Trophoblast cell (in vitro differentiated cells and primary cell): Measurements from ENCODE around the gene EXOSC7.

Source experiments
- DNase-seq, 2 donors: peaks; one replicate each; pipeline ENCODE4 v3.0.0-alpha.2; 2016
- H2AFZ ChIP-seq: 2 replicates; pipeline ENCODE4 v1.6.1; 2013; ENCODE audit warnings: low read length, moderate library complexity, mild to moderate bottlenecking; ENCODE audit not compliant: insufficient read depth, poor library complexity
- H2AK5ac ChIP-seq: 2 replicates; pipeline ENCODE4 v1.6.1; 2013; ENCODE audit warnings: mild to moderate bottlenecking, low read length
- H2BK120ac ChIP-seq: 2 replicates; pipeline ENCODE4 v1.6.1; 2013; ENCODE audit warnings: low read length, mild to moderate bottlenecking, moderate library complexity; ENCODE audit not compliant: insufficient read depth, poor library complexity
- H2BK12ac ChIP-seq: 2 replicates; pipeline ENCODE4 v1.6.1; 2013; ENCODE audit warnings: mild to moderate bottlenecking, low read length, moderate library complexity
- H2BK5ac ChIP-seq: 2 replicates; pipeline ENCODE4 v1.6.1; 2013; ENCODE audit warnings: low read length, low read depth, moderate library complexity, mild to moderate bottlenecking; ENCODE audit not compliant: poor library complexity
- H3K14ac ChIP-seq: 2 replicates; pipeline ENCODE4 v1.6.1; 2013; ENCODE audit warnings: mild to moderate bottlenecking, low read length
- H3K18ac ChIP-seq: 2 replicates; pipeline ENCODE4 v1.6.1; 2013; ENCODE audit warnings: mild to moderate bottlenecking, low read length
- H3K23ac ChIP-seq: 2 replicates; pipeline ENCODE4 v1.6.1; 2013; ENCODE audit warnings: low read length
- H3K27ac ChIP-seq: 2 replicates; pipeline ENCODE4 v1.5.1; 2013; ENCODE audit warnings: low read depth, mild to moderate bottlenecking, inconsistent platforms, low read length, moderate library complexity
- H3K27me3 ChIP-seq: 2 replicates; pipeline ENCODE4 v1.6.1; 2013; ENCODE audit warnings: inconsistent platforms, mild to moderate bottlenecking, low read length, moderate library complexity; ENCODE audit not compliant: insufficient read depth
- H3K36me3 ChIP-seq, 2 experiments: 1 replicate in 1 of 2; 2 replicates in 1 of 2; pipeline ENCODE4 v1.6.1; 2013; ENCODE audit warnings: low read length in 2 of 2, mild to moderate bottlenecking in 2 of 2, moderate library complexity in 1 of 2; ENCODE audit not compliant: insufficient read depth in 2 of 2, control insufficient read depth in 1 of 2
- H3K4ac ChIP-seq: 2 replicates; pipeline ENCODE4 v1.6.1; 2013; ENCODE audit warnings: low read depth, mild to moderate bottlenecking, low read length, moderate library complexity
- H3K4me1 ChIP-seq, 2 experiments: 1 replicate in 1 of 2; 2 replicates in 1 of 2; pipeline ENCODE4 v1.6.1; 2013; ENCODE audit warnings: low read length in 2 of 2, mild to moderate bottlenecking in 2 of 2, moderate library complexity in 1 of 2; ENCODE audit not compliant: insufficient read depth in 2 of 2, control insufficient read depth in 1 of 2
- H3K4me2 ChIP-seq: 2 replicates; pipeline ENCODE4 v1.6.1; 2013; ENCODE audit warnings: inconsistent platforms, mild to moderate bottlenecking, low read length, moderate library complexity
- H3K4me3 ChIP-seq: 2 replicates; pipeline ENCODE4 v1.5.1; 2013; ENCODE audit warnings: mild to moderate bottlenecking, low read depth, low read length, inconsistent platforms
- H3K79me1 ChIP-seq: one replicate; pipeline ENCODE4 v1.6.1; 2013; ENCODE audit warnings: low read length
- H3K79me2 ChIP-seq: 2 replicates; pipeline ENCODE4 v1.6.1; 2013; ENCODE audit warnings: low read length, mild to moderate bottlenecking; ENCODE audit not compliant: control insufficient read depth, insufficient read depth, poor library complexity
- H3K9ac ChIP-seq: 2 replicates; pipeline ENCODE4 v1.6.1; 2013; ENCODE audit warnings: mild to moderate bottlenecking, low read length
- H3K9me3 ChIP-seq: 2 replicates; pipeline ENCODE4 v1.6.1; 2013; ENCODE audit warnings: low read depth, mild to moderate bottlenecking, control low read depth, inconsistent platforms, low read length; ENCODE audit not compliant: insufficient read depth
- H4K12ac ChIP-seq: 2 replicates; pipeline ENCODE4 v1.6.1; 2013; ENCODE audit warnings: low read depth, mild to moderate bottlenecking, low read length, moderate library complexity
- H4K8ac ChIP-seq: 2 replicates; pipeline ENCODE4 v1.6.1; 2013; ENCODE audit warnings: low read depth, mild to moderate bottlenecking, low read length, moderate library complexity
- H4K91ac ChIP-seq: one replicate; pipeline ENCODE4 v1.6.1; 2013; ENCODE audit warnings: low read depth, mild to moderate bottlenecking, low read length, moderate library complexity
- WGBS: extraction: QIAGEN DNeasy Blood & Tissue Kit; methylation state at CpG from one replicate; pipeline ENCODE4 v1.1.7; 2013; ENCODE audit warnings: missing lambda C conversion rate; ENCODE audit not compliant: insufficient read length, insufficient coverage; ENCODE audit errors: extremely low coverage; 5-methylcytosine and 5-hydroxymethylcytosine counted together

Gene EXOSC7

GRCh38 chr3:44970926-44971490, 5.0 kb upstream of the EXOSC7 start:
- Histone ChIP-seq H3K79me2 (peaks cover 9% of the 10 kb centered on the region), H4K91ac (no peak overlapping the region), H3K9ac (no peak overlapping the region), H3K4me2 (no peak overlapping the region), H3K9me3 (no peaks in the 10 kb centered on the region), H3K14ac (no peak overlapping the region), H3K23ac (no peak overlapping the region), H3K4me3 (no peak overlapping the region), H2BK5ac (no peak overlapping the region), H3K18ac (no peak overlapping the region), H3K27ac (no peak overlapping the region), H3K79me1 (peaks cover 6% of the 10 kb centered on the region), H2AFZ (no peak overlapping the region), H2BK12ac (no peak overlapping the region), H4K12ac (no peak overlapping the region), H3K36me3 (no peaks in the 10 kb centered on the region), H2AK5ac (no peak overlapping the region), H3K4me1 (peaks cover 7 to 24% of the 10 kb centered on the region in 2 experiments), H3K27me3 (no peaks in the 10 kb centered on the region), H2BK120ac (no peak overlapping the region), H4K8ac (no peak overlapping the region), H3K4ac (no peak overlapping the region)
- WGBS = no CpG with 5 or more reads among the region's 3 CpGs
- peak; percentile 27 to 88 for DNase-seq

DNA sequence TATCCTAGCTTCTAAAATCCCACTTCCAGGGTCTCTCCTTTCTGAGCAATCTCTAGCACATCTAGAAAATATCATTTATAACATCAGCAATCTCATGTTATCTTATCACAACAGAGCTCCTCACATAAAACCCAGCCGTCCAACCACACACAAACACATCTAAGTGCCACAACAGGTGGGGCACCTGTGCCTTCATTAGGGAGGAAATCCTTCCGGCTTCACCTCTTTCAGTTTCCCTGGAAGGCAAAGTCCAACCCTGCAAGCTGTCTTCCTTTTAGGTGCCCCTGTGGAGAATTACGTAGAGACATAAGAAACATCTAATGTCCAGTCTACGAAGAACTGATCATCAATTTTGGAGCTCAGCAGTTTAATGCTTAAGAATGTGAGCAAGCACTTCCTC, 1.6 kb upstream of the EXOSC7 start:
- no peak overlapping the region for H3K4ac ChIP-seq
- peaks cover 12% of the 10 kb centered on the region for H3K79me1 ChIP-seq
- no peak overlapping the region for H4K12ac ChIP-seq
- H3K9ac ChIP-seq = no peak overlapping the region
- peak overlapping the region; percentile 93 for H3K4me2 ChIP-seq
- peaks cover 7 to 14% of the 10 kb centered on the region in 2 experiments for H3K4me1 ChIP-seq
- no peaks in the 10 kb centered on the region for H3K27me3 ChIP-seq
- H4K8ac ChIP-seq = no peak overlapping the region
- H3K27ac ChIP-seq = no peak overlapping the region
- H3K23ac ChIP-seq = no peak overlapping the region
- no peak overlapping the region for H2BK12ac ChIP-seq
- no peak overlapping the region for H2BK120ac ChIP-seq
- H3K9me3 ChIP-seq = no peaks in the 10 kb centered on the region
- DNase-seq = no peak
- peaks cover 14% of the 10 kb centered on the region for H3K79me2 ChIP-seq
- no CpG with 5 or more reads among the region's 4 CpGs for WGBS
- no peak overlapping the region for H2AK5ac ChIP-seq
- no peak overlapping the region for H3K14ac ChIP-seq
- no peak overlapping the region for H3K18ac ChIP-seq
- no peak overlapping the region for H4K91ac ChIP-seq
- no peak overlapping the region for H2BK5ac ChIP-seq
- no peaks in the 10 kb centered on the region for H3K36me3 ChIP-seq
- H3K4me3 ChIP-seq = no peak overlapping the region
- H2AFZ ChIP-seq = no peak overlapping the region

DNA sequence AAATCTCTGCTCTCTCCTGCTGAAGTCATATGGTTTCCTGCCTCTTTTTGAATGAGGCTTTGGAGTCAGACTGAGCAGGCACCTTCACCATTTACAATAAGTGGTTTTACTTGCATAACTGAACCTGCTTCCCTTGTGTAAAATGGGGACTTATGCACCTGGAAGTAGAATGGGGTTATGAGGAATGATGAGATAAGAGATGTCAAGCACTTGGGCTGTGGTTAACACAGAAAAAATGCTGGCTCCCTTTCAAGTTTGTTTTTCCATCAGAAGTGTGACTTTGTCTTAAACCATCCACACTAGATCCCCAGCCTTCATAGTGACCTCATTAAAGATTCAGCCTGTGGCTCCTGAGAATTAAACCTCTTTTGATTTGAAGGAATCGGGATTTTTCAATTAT, 5.2 kb downstream of the EXOSC7 start:
- H3K4me2 ChIP-seq = no peak overlapping the region
- no peak overlapping the region for H2BK12ac ChIP-seq
- no peak overlapping the region for H2BK120ac ChIP-seq
- H3K9ac ChIP-seq = no peak overlapping the region
- no peak overlapping the region for H3K14ac ChIP-seq
- no peaks in the 10 kb centered on the region for H3K9me3 ChIP-seq
- WGBS = no CpG with 5 or more reads among the region's 1 CpG
- no peak overlapping the region for H4K8ac ChIP-seq
- peaks cover 0 to 1% of the 10 kb centered on the region in 2 experiments for H3K36me3 ChIP-seq
- peak in 1 of 2 donors; percentile 56 for DNase-seq
- no peak overlapping the region for H2BK5ac ChIP-seq
- H3K18ac ChIP-seq = no peak overlapping the region
- peaks cover 4% of the 10 kb centered on the region for H3K79me2 ChIP-seq
- H2AFZ ChIP-seq = no peak overlapping the region
- H3K4me3 ChIP-seq = no peak overlapping the region
- peaks cover 4% of the 10 kb centered on the region for H3K79me1 ChIP-seq
- H4K91ac ChIP-seq = no peak overlapping the region
- H3K4me1 ChIP-seq = peaks cover 2 to 3% of the 10 kb centered on the region in 2 experiments
- H4K12ac ChIP-seq = no peak overlapping the region
- H3K27ac ChIP-seq = no peak overlapping the region
- no peaks in the 10 kb centered on the region for H3K27me3 ChIP-seq
- H3K23ac ChIP-seq = no peak overlapping the region
- no peak overlapping the region for H2AK5ac ChIP-seq
- no peak overlapping the region for H3K4ac ChIP-seq

DNA sequence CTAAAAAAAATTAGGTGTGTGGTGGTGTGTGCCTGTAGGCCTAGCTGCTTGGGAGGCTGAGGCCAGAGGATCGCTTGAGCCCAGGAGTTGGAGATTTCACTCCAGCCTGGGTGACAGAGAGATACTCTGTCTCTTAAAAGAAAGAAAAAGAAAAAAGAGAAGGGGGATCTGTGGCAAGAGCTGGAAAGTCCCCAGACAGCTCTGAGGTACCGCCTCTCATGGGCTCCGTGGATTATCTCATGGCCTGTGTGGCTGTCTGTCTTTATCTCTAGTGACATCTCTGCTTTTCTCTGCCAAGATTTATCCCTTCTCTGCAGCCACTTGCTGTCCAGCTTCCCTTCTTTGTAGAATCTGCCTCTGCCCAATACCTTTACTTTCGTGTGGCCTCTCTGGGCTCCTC, 5.7 kb downstream of the EXOSC7 start:
- Histone ChIP-seq H3K4ac (peak overlapping the region; percentile 33), H2BK12ac (no peak overlapping the region), H3K18ac (no peak overlapping the region), H3K4me1 (peaks cover 2 to 3% of the 10 kb centered on the region in 2 experiments), H4K91ac (no peak overlapping the region), H3K79me2 (no peaks in the 10 kb centered on the region), H3K79me1 (no peaks in the 10 kb centered on the region), H3K4me2 (no peak overlapping the region), H4K12ac (no peak overlapping the region), H3K9me3 (no peaks in the 10 kb centered on the region), H2AK5ac (no peak overlapping the region), H2AFZ (no peak overlapping the region), H2BK120ac (no peak overlapping the region), H4K8ac (no peak overlapping the region), H3K27ac (no peak overlapping the region), H3K4me3 (peak overlapping the region; percentile 6), H3K14ac (no peak overlapping the region), H3K36me3 (peaks cover 2% of the 10 kb centered on the region in 2 experiments), H3K27me3 (no peaks in the 10 kb centered on the region), H3K9ac (no peak overlapping the region), H3K23ac (no peak overlapping the region), H2BK5ac (no peak overlapping the region)
- no CpG with 5 or more reads among the region's 4 CpGs for WGBS
- DNase-seq = no peak
